Panc1 (cell line): ENCODE measurements around the gene IRX4. TPM values are rescaled to one million over a fixed set of nuclear protein-coding genes. Genes with fewer than 3 reads are reported as not detected.

Source experiments
- ATAC-seq: fragments of 200-7000 bp; cut with Tn5 transposase; 2 replicates; pipeline ENCODE4 v1.9.1; 2020; ENCODE audit warnings: mild to moderate bottlenecking, moderate library complexity
- BruUV-seq: library from RNA; stranded (reverse); fragments of 400-500 nt; replicated peaks from 2 replicates; lab custom pipeline; 2021; lab: Mats Ljungman, UMichigan
- CTCF ChIA-PET: fragments of 300-600 bp; sonication (Branson Sonifier 250); formaldehyde crosslinking; loops from one replicate; lab custom pipeline; 2022; ENCODE audit warnings: antibody characterized with exemption; lab: Charles Lee
- POLR2A ChIA-PET: fragments of 300-600 bp; sonication (Branson Sonifier 250); formaldehyde crosslinking; loops from one replicate; lab custom pipeline; 2022; ENCODE audit warnings: antibody characterized with exemption; lab: Charles Lee
- DNase-seq: peaks from one replicate; pipeline ENCODE4 v3.0.0-alpha.2; 2010; ENCODE audit warnings: low read depth, low spot score
- H3K27ac ChIP-seq: 2 replicates; pipeline ENCODE4 v1.5.1; 2011; ENCODE audit warnings: mild to moderate bottlenecking, low read length, inconsistent platforms
- H3K27me3 ChIP-seq: fragments of 200-500 bp; sonication (Bioruptor generic); 2 replicates; pipeline ENCODE4 v1.6.0; 2014; ENCODE audit warnings: low read length, inconsistent platforms; ENCODE audit not compliant: control insufficient read depth, insufficient read depth
- H3K36me3 ChIP-seq: fragments of 200-500 bp; sonication (Bioruptor generic); 2 replicates; pipeline ENCODE4 v1.5.1; 2014; ENCODE audit warnings: inconsistent platforms, mild to moderate bottlenecking, low read length, moderate library complexity; ENCODE audit not compliant: control insufficient read depth, insufficient read depth
- H3K4me1 ChIP-seq: 2 replicates; pipeline ENCODE4 v1.5.1; 2011; ENCODE audit warnings: inconsistent platforms, mild to moderate bottlenecking, low read length, moderate library complexity; ENCODE audit not compliant: control insufficient read depth, insufficient read depth
- H3K4me3 ChIP-seq, 2 experiments: 2 replicates each; pipeline ENCODE4 v1.5.1; 2011 to 2012; ENCODE audit warnings: low read depth in 2 of 2, low read length in 2 of 2, mild to moderate bottlenecking in 2 of 2, inconsistent platforms in 1 of 2, moderate library complexity in 1 of 2
- H3K9me3 ChIP-seq: fragments of 200-500 bp; sonication (Bioruptor generic); 2 replicates; pipeline ENCODE4 v1.5.1; 2014; ENCODE audit warnings: low read depth, mild to moderate bottlenecking, inconsistent platforms, low read length, moderate library complexity; ENCODE audit not compliant: control insufficient read depth, insufficient read depth
- POLR2AphosphoS5 ChIP-seq: IDR thresholded peaks from 2 replicates; pipeline ENCODE4 v1.6.1; 2012; ENCODE audit warnings: mild to moderate bottlenecking, low read depth, low read length, moderate library complexity
- REST ChIP-seq, 2 experiments: IDR thresholded peaks; 2 replicates each; pipeline ENCODE4 v1.6.1; 2011 to 2012; ENCODE audit warnings: low read depth in 2 of 2, control low read depth in 1 of 2, low read length in 1 of 2, mild to moderate bottlenecking in 1 of 2, moderate library complexity in 1 of 2; ENCODE audit not compliant: insufficient read depth in 1 of 2
- SIN3A ChIP-seq: IDR thresholded peaks from 2 replicates; pipeline ENCODE4 v1.6.1; 2012; ENCODE audit warnings: low read depth, mild to moderate bottlenecking, low read length, moderate library complexity, borderline replicate concordance; ENCODE audit not compliant: insufficient read depth
- TCF7L2 ChIP-seq: IDR thresholded peaks from 2 replicates; pipeline ENCODE4 v1.6.1; 2011; ENCODE audit warnings: mild to moderate bottlenecking, low read depth, low read length, inconsistent platforms
- in situ Hi-C: cut with HindIII; loops from 2 replicates; pipeline ENCODE4 v1.10.0; 2016; ENCODE audit warnings: low sequenced_read_pairs, low pct_unique_long_range_greater_than_20kb
- intact Hi-C: fragments of 100-400 bp; cut with micrococcal nuclease; formaldehyde crosslinking; loops from one replicate; pipeline ENCODE4 v1.10.0; 2022; ENCODE audit not compliant: unreplicated experiment
- total RNA-seq: library from RNA; stranded (reverse); gene quantifications from one replicate; pipeline ENCODE4 v1.2.1, GENCODE V29; 2021; ENCODE audit not compliant: unreplicated experiment
- TF ChIP-seq, protein P1 (sequence below): fragments of 450-650 bp; IDR thresholded peaks from 2 replicates; pipeline ENCODE4 v1.5.1; 2017; ENCODE audit warnings: mild to moderate bottlenecking

Gene IRX4
- total RNA-seq, 1 experiment from 2014 or later = 0.18 TPM

GRCh38 chr5:1926071-1926440 lies 43.3 kb upstream of the IRX4 start:
- intact Hi-C loops = no loop called here
- in situ Hi-C loops = no loop called here
- BruUV-seq = no TSS peak
- H3K4me3 ChIP-seq = no peak overlapping the region
- POLR2A ChIA-PET = no interaction called here
- H3K27me3 ChIP-seq = peaks cover 2% of the 10 kb centered on the region; the same call in 1 of the 2 replicates
- CTCF ChIA-PET = no interaction called here
- TF ChIP-seq POLR2AphosphoS5 (no peak), REST (IDR thresholded peaks at IDR 0.05; ENCODE audit: insufficient read depth in 1 of 2, low read depth in 2 of 2, low read length in 1 of 2) (no peak), TCF7L2 (no peak), SIN3A (no peak)
- TF ChIP-seq, protein P1, sequence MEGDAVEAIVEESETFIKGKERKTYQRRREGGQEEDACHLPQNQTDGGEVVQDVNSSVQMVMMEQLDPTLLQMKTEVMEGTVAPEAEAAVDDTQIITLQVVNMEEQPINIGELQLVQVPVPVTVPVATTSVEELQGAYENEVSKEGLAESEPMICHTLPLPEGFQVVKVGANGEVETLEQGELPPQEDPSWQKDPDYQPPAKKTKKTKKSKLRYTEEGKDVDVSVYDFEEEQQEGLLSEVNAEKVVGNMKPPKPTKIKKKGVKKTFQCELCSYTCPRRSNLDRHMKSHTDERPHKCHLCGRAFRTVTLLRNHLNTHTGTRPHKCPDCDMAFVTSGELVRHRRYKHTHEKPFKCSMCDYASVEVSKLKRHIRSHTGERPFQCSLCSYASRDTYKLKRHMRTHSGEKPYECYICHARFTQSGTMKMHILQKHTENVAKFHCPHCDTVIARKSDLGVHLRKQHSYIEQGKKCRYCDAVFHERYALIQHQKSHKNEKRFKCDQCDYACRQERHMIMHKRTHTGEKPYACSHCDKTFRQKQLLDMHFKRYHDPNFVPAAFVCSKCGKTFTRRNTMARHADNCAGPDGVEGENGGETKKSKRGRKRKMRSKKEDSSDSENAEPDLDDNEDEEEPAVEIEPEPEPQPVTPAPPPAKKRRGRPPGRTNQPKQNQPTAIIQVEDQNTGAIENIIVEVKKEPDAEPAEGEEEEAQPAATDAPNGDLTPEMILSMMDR = no peak
- H3K27ac ChIP-seq = no peak overlapping the region
- H3K36me3 ChIP-seq = no peaks in the 10 kb centered on the region
- H3K4me1 ChIP-seq = no peaks in the 10 kb centered on the region
- DNase-seq = no peak
- no peaks in the 10 kb centered on the region for H3K9me3 ChIP-seq
- ATAC-seq = no peak

DNA sequence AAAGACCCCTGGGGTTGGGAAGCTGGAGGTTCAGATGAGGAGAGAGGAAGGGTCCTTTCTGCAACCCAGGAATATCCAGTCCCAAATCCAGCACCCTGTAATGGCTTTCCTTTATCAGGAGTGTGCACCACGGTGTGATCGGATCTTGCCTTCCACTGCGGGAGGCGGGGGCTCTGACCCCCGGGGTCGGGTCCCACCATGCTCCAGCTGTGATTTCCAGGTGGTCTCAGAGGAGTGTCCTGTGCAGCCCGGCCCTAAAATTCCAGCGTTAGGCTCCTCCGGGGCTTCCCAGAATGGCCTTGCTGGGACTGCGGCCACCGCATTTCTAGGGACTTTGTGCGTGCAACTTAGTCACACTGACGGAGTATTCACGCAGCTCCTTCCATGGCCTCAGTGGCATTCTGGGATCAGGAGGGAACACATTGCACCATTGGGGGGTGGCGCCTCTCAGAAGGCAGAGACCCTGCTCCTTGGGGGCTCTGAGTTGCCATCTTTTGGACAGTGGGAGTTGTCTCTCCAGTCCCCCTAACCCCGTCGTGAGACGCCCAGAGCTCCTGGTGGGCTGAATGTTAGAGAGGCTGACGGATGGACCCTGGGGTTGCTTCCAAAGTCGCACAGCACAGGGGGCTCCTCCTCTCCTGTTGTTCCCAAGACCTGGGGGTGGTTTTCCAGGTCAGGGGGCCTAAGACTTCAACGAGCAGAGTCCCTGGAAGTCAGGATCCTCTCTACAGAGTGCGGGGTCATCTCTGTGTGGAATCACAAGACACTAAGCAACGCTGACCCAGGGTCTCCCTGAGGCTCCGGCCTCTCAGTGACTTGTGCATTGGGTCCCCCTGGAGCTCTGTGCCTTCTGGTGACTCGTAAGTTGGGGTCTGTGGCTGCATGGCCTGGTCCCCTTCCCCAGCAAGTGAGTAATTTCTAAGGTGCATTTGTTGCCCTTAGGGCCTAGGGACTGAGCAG lies 42.7 kb upstream of the IRX4 start:
- H3K27me3 ChIP-seq = peaks cover 2% of the 10 kb centered on the region; the same call in 1 of the 2 replicates
- in situ Hi-C loops (no loop called here), intact Hi-C loops (no loop called here)
- no peaks in the 10 kb centered on the region for H3K36me3 ChIP-seq
- no TSS peak for BruUV-seq
- no peaks in the 10 kb centered on the region for H3K4me1 ChIP-seq
- no peak overlapping the region for H3K4me3 ChIP-seq
- ATAC-seq = no peak
- H3K27ac ChIP-seq = no peak overlapping the region
- no peak for DNase-seq
- ChIA-PET CTCF (no interaction called here), POLR2A (no interaction called here)
- H3K9me3 ChIP-seq = no peaks in the 10 kb centered on the region
- TF ChIP-seq SIN3A (no peak), REST (IDR thresholded peaks at IDR 0.05; ENCODE audit: insufficient read depth in 1 of 2, low read depth in 2 of 2, low read length in 1 of 2) (no peak), TCF7L2 (no peak), POLR2AphosphoS5 (no peak)
- TF ChIP-seq, protein P1 = no peak
